Measurements from ENCODE around the gene CEP85L.

The CEP85L gene

GRCh38 chr6:118467181-118467580 lies 184.2 kb downstream of the CEP85L start:
- no peak overlapping the region for H3K4me3 ChIP-seq (ENCODE audit: low read length)
- no peak for DNase-seq
- H3K4ac ChIP-seq (ENCODE audit: low read depth, low read length), result no peak overlapping the region
- no peak overlapping the region for H3K9ac ChIP-seq (ENCODE audit: low read length)
- H3K23ac ChIP-seq (ENCODE audit: low read length), result no peak overlapping the region
- no peak overlapping the region for H4K8ac ChIP-seq (ENCODE audit: low read depth, low read length)
- H2BK120ac ChIP-seq (ENCODE audit: low read depth, low read length), result no peak overlapping the region
- H3K4me2 ChIP-seq (ENCODE audit: low read length), result no peak overlapping the region
- H3K4me1 ChIP-seq (ENCODE audit: control insufficient read depth, low read depth, low read length), result no peaks in the 10 kb centered on the region
- no peak overlapping the region for H2BK5ac ChIP-seq (ENCODE audit: low read length)
- H3K27ac ChIP-seq (ENCODE audit: low read depth, low read length), result no peak overlapping the region
- no peak overlapping the region for H3K56ac ChIP-seq (ENCODE audit: low read length)
- H3K79me1 ChIP-seq (ENCODE audit: low read length), result no peaks in the 10 kb centered on the region
- H4K5ac ChIP-seq (ENCODE audit: low read length), result no peak overlapping the region
- H3K79me2 ChIP-seq (ENCODE audit: control insufficient read depth, insufficient read depth, low read length), result no peaks in the 10 kb centered on the region
- H2AK5ac ChIP-seq (ENCODE audit: low read length), result no peak overlapping the region
- no peak overlapping the region for H3K18ac ChIP-seq (ENCODE audit: low read length)
- H3K27me3 ChIP-seq (ENCODE audit: insufficient read depth, low read length, poor library complexity), result no peaks in the 10 kb centered on the region
- no peaks in the 10 kb centered on the region for H3K36me3 ChIP-seq (ENCODE audit: control insufficient read depth, insufficient read depth, low read length)
- no peak overlapping the region for H2BK15ac ChIP-seq (replicated peaks; ENCODE audit: low read depth)

GRCh38 chr6:118464620-118465019 lies 186.8 kb downstream of the CEP85L start:
- no peak overlapping the region for H2BK120ac ChIP-seq (ENCODE audit: low read depth, low read length)
- no CpG with 5 or more reads among the region's 2 CpGs for WGBS (ENCODE audit: extremely low coverage, insufficient coverage, low lambda C conversion rate)
- H3K4me2 ChIP-seq (ENCODE audit: low read length), result no peak overlapping the region
- H4K8ac ChIP-seq (ENCODE audit: low read depth, low read length), result no peak overlapping the region
- DNase-seq, result no peak
- H3K56ac ChIP-seq (ENCODE audit: low read length), result no peak overlapping the region
- no peak overlapping the region for H3K23ac ChIP-seq (ENCODE audit: low read length)
- H2BK15ac ChIP-seq (replicated peaks; ENCODE audit: low read depth), result no peak overlapping the region
- no peak overlapping the region for H2BK5ac ChIP-seq (ENCODE audit: low read length)
- H3K27ac ChIP-seq (ENCODE audit: low read depth, low read length), result no peak overlapping the region
- H2AK5ac ChIP-seq (ENCODE audit: low read length), result no peak overlapping the region
- H3K9ac ChIP-seq (ENCODE audit: low read length), result no peak overlapping the region
- no peaks in the 10 kb centered on the region for H3K27me3 ChIP-seq (ENCODE audit: insufficient read depth, low read length, poor library complexity)
- no peak overlapping the region for H4K5ac ChIP-seq (ENCODE audit: low read length)
- H3K79me1 ChIP-seq (ENCODE audit: low read length), result no peaks in the 10 kb centered on the region
- no peak overlapping the region for H3K18ac ChIP-seq (ENCODE audit: low read length)
- H3K4ac ChIP-seq (ENCODE audit: low read depth, low read length), result no peak overlapping the region
- no peaks in the 10 kb centered on the region for H3K79me2 ChIP-seq (ENCODE audit: control insufficient read depth, insufficient read depth, low read length)
- H3K36me3 ChIP-seq (ENCODE audit: control insufficient read depth, insufficient read depth, low read length), result no peaks in the 10 kb centered on the region
- H3K4me1 ChIP-seq (ENCODE audit: control insufficient read depth, low read depth, low read length), result no peaks in the 10 kb centered on the region
- no peak overlapping the region for H3K4me3 ChIP-seq (ENCODE audit: low read length)

- Histone ChIP-seq H3K4me3 (ENCODE audit: low read length) (no peak overlapping the region), H2AK5ac (ENCODE audit: low read length) (no peak overlapping the region), H3K27ac (ENCODE audit: low read depth, low read length) (no peak overlapping the region), H3K56ac (ENCODE audit: low read length) (no peak overlapping the region), H2BK5ac (ENCODE audit: low read length) (no peak overlapping the region), H2BK15ac (replicated peaks; ENCODE audit: low read depth) (no peak overlapping the region), H3K4ac (ENCODE audit: low read depth, low read length) (no peak overlapping the region), H3K79me1 (ENCODE audit: low read length) (no peaks in the 10 kb centered on the region), H3K23ac (ENCODE audit: low read length) (no peak overlapping the region), H3K79me2 (ENCODE audit: control insufficient read depth, insufficient read depth, low read length) (no peaks in the 10 kb centered on the region), H3K18ac (ENCODE audit: low read length) (no peak overlapping the region), H3K4me1 (ENCODE audit: control insufficient read depth, low read depth, low read length) (no peaks in the 10 kb centered on the region), H4K5ac (ENCODE audit: low read length) (no peak overlapping the region), H3K27me3 (ENCODE audit: insufficient read depth, low read length, poor library complexity) (no peaks in the 10 kb centered on the region), H4K8ac (ENCODE audit: low read depth, low read length) (no peak overlapping the region), H3K36me3 (ENCODE audit: control insufficient read depth, insufficient read depth, low read length) (no peaks in the 10 kb centered on the region), H3K4me2 (ENCODE audit: low read length) (no peak overlapping the region), H2BK120ac (ENCODE audit: low read depth, low read length) (no peak overlapping the region), H3K9ac (ENCODE audit: low read length) (no peak overlapping the region)
- WGBS (ENCODE audit: extremely low coverage, insufficient coverage, low lambda C conversion rate), result no CpG with 5 or more reads among the region's 2 CpGs
- DNase-seq, result no peak
These were observed 190.4 kb downstream of the CEP85L start for GRCh38 chr6:118460958-118461470.

GRCh38 chr6:118456982-118457381 lies 194.4 kb downstream of the CEP85L start:
- no peak overlapping the region for H2BK5ac ChIP-seq (ENCODE audit: low read length)
- no peaks in the 10 kb centered on the region for H3K4me1 ChIP-seq (ENCODE audit: control insufficient read depth, low read depth, low read length)
- H3K79me1 ChIP-seq (ENCODE audit: low read length), result no peaks in the 10 kb centered on the region
- H2BK120ac ChIP-seq (ENCODE audit: low read depth, low read length), result no peak overlapping the region
- H3K27me3 ChIP-seq (ENCODE audit: insufficient read depth, low read length, poor library complexity), result no peaks in the 10 kb centered on the region
- no peak overlapping the region for H3K9ac ChIP-seq (ENCODE audit: low read length)
- H3K79me2 ChIP-seq (ENCODE audit: control insufficient read depth, insufficient read depth, low read length), result no peaks in the 10 kb centered on the region
- no peak overlapping the region for H3K4ac ChIP-seq (ENCODE audit: low read depth, low read length)
- H3K36me3 ChIP-seq (ENCODE audit: control insufficient read depth, insufficient read depth, low read length), result no peaks in the 10 kb centered on the region
- H2BK15ac ChIP-seq (replicated peaks; ENCODE audit: low read depth), result no peak overlapping the region
- H3K27ac ChIP-seq (ENCODE audit: low read depth, low read length), result no peak overlapping the region
- no CpG with 5 or more reads among the region's 1 CpG for WGBS (ENCODE audit: extremely low coverage, insufficient coverage, low lambda C conversion rate)
- H3K56ac ChIP-seq (ENCODE audit: low read length), result no peak overlapping the region
- no peak overlapping the region for H3K23ac ChIP-seq (ENCODE audit: low read length)
- no peak overlapping the region for H4K8ac ChIP-seq (ENCODE audit: low read depth, low read length)
- H3K18ac ChIP-seq (ENCODE audit: low read length), result no peak overlapping the region
- no peak overlapping the region for H4K5ac ChIP-seq (ENCODE audit: low read length)
- H3K4me3 ChIP-seq (ENCODE audit: low read length), result no peak overlapping the region
- no peak for DNase-seq
- no peak overlapping the region for H2AK5ac ChIP-seq (ENCODE audit: low read length)
- no peak overlapping the region for H3K4me2 ChIP-seq (ENCODE audit: low read length)

GRCh38 chr6:118451839-118452238 lies 199.6 kb downstream of the CEP85L start:
- no peak overlapping the region for H3K4ac ChIP-seq (ENCODE audit: low read depth, low read length)
- DNase-seq, result no peak
- H2BK120ac ChIP-seq (ENCODE audit: low read depth, low read length), result no peak overlapping the region
- no peaks in the 10 kb centered on the region for H3K27me3 ChIP-seq (ENCODE audit: insufficient read depth, low read length, poor library complexity)
- no peaks in the 10 kb centered on the region for H3K36me3 ChIP-seq (ENCODE audit: control insufficient read depth, insufficient read depth, low read length)
- H4K5ac ChIP-seq (ENCODE audit: low read length), result no peak overlapping the region
- H3K4me1 ChIP-seq (ENCODE audit: control insufficient read depth, low read depth, low read length), result no peaks in the 10 kb centered on the region
- no peak overlapping the region for H3K18ac ChIP-seq (ENCODE audit: low read length)
- H4K8ac ChIP-seq (ENCODE audit: low read depth, low read length), result no peak overlapping the region
- H3K4me3 ChIP-seq (ENCODE audit: low read length), result no peak overlapping the region
- no peak overlapping the region for H2AK5ac ChIP-seq (ENCODE audit: low read length)
- H3K4me2 ChIP-seq (ENCODE audit: low read length), result no peak overlapping the region
- H3K79me1 ChIP-seq (ENCODE audit: low read length), result no peaks in the 10 kb centered on the region
- no peaks in the 10 kb centered on the region for H3K79me2 ChIP-seq (ENCODE audit: control insufficient read depth, insufficient read depth, low read length)
- no peak overlapping the region for H3K27ac ChIP-seq (ENCODE audit: low read depth, low read length)
- H3K56ac ChIP-seq (ENCODE audit: low read length), result no peak overlapping the region
- H3K9ac ChIP-seq (ENCODE audit: low read length), result no peak overlapping the region
- no peak overlapping the region for H2BK15ac ChIP-seq (replicated peaks; ENCODE audit: low read depth)
- H2BK5ac ChIP-seq (ENCODE audit: low read length), result no peak overlapping the region
- no peak overlapping the region for H3K23ac ChIP-seq (ENCODE audit: low read length)

GRCh38 chr6:118444796-118445195 lies 206.6 kb downstream of the CEP85L start:
- Histone ChIP-seq H3K27ac (ENCODE audit: low read depth, low read length) (no peak overlapping the region), H2BK5ac (ENCODE audit: low read length) (no peak overlapping the region), H3K79me1 (ENCODE audit: low read length) (no peaks in the 10 kb centered on the region), H3K4me1 (ENCODE audit: control insufficient read depth, low read depth, low read length) (no peaks in the 10 kb centered on the region), H3K4me2 (ENCODE audit: low read length) (no peak overlapping the region), H3K9ac (ENCODE audit: low read length) (no peak overlapping the region), H3K36me3 (ENCODE audit: control insufficient read depth, insufficient read depth, low read length) (no peaks in the 10 kb centered on the region), H3K23ac (ENCODE audit: low read length) (no peak overlapping the region), H4K8ac (ENCODE audit: low read depth, low read length) (no peak overlapping the region), H3K79me2 (ENCODE audit: control insufficient read depth, insufficient read depth, low read length) (no peaks in the 10 kb centered on the region), H2AK5ac (ENCODE audit: low read length) (no peak overlapping the region), H2BK120ac (ENCODE audit: low read depth, low read length) (no peak overlapping the region), H2BK15ac (replicated peaks; ENCODE audit: low read depth) (no peak overlapping the region), H4K5ac (ENCODE audit: low read length) (no peak overlapping the region), H3K27me3 (ENCODE audit: insufficient read depth, low read length, poor library complexity) (no peaks in the 10 kb centered on the region), H3K4me3 (ENCODE audit: low read length) (no peak overlapping the region), H3K4ac (ENCODE audit: low read depth, low read length) (no peak overlapping the region), H3K18ac (ENCODE audit: low read length) (no peak overlapping the region), H3K56ac (ENCODE audit: low read length) (no peak overlapping the region)
- no peak for DNase-seq
- no CpG with 5 or more reads among the region's 1 CpG for WGBS (ENCODE audit: extremely low coverage, insufficient coverage, low lambda C conversion rate)
